Neural cell (in vitro differentiated cells): ENCODE data around the gene FOXL1. TPM values are rescaled to one million over a fixed set of nuclear protein-coding genes. Genes with fewer than 3 reads are reported as not detected.

Experiments
- H2AFZ ChIP-seq: fragments of 200-600, 300-800 bp; sonication (generic), shearing (Covaris generic); 2 replicates; pipeline ENCODE4 v1.6.0; 2014; ENCODE audit warnings: low read depth, mild to moderate bottlenecking, antibody characterized with exemption, low read length, moderate library complexity
- H3F3A ChIP-seq: fragments of 200-600 bp; shearing (Covaris generic); 2 replicates; pipeline ENCODE4 v1.6.1; 2016; ENCODE audit warnings: mild to moderate bottlenecking, moderate library complexity, mixed read lengths, antibody characterized with exemption, low read length; ENCODE audit not compliant: insufficient read depth, poor library complexity, severe bottlenecking
- H3K27ac ChIP-seq: fragments of 200-600, 300-800 bp; sonication (generic), shearing (Covaris generic); 2 replicates; pipeline ENCODE4 v1.5.1; 2014; ENCODE audit warnings: mild to moderate bottlenecking, low read length, moderate library complexity
- H3K27me3 ChIP-seq: fragments of 300-800, 200-600 bp; sonication (generic), shearing (Covaris generic); 2 replicates; pipeline ENCODE4 v1.6.0; 2014; ENCODE audit warnings: mild to moderate bottlenecking, low read depth, low read length, moderate library complexity; ENCODE audit not compliant: insufficient read depth
- H3K36me3 ChIP-seq: fragments of 300-800, 200-600 bp; sonication (generic), shearing (Covaris generic); 2 replicates; pipeline ENCODE4 v1.5.1; 2014; ENCODE audit warnings: mild to moderate bottlenecking, antibody characterized with exemption, low read length, moderate library complexity; ENCODE audit not compliant: insufficient read depth
- H3K4me2 ChIP-seq: fragments of 300-800, 200-600 bp; sonication (generic), shearing (Covaris generic); 2 replicates; pipeline ENCODE4 v1.6.0; 2014; ENCODE audit warnings: mild to moderate bottlenecking, low read length
- H3K4me3 ChIP-seq: fragments of 300-800, 200-600 bp; sonication (generic), shearing (Covaris generic); 2 replicates; pipeline ENCODE4 v1.5.1; 2014; ENCODE audit warnings: mild to moderate bottlenecking, low read length, moderate library complexity
- H3K79me2 ChIP-seq: fragments of 200-600 bp; shearing (Covaris generic); replicated peaks from 2 replicates; pipeline ENCODE4 v1.6.0; 2014; ENCODE audit warnings: mild to moderate bottlenecking, low read length, moderate library complexity; ENCODE audit not compliant: insufficient read depth
- H3K9ac ChIP-seq: fragments of 300-800, 200-600 bp; sonication (generic), shearing (Covaris generic); 2 replicates; pipeline ENCODE4 v1.6.1; 2016; ENCODE audit warnings: mild to moderate bottlenecking, low read length, mixed read lengths
- H3K9me2 ChIP-seq: fragments of 200-600 bp; shearing (Covaris generic); 2 replicates; pipeline ENCODE4 v1.6.1; 2016; ENCODE audit warnings: mild to moderate bottlenecking, low read length, mixed read lengths; ENCODE audit not compliant: insufficient read depth
- H3K9me3 ChIP-seq: fragments of 200-600, 300-800 bp; sonication (generic), shearing (Covaris generic); 2 replicates; pipeline ENCODE4 v1.6.1; 2016; ENCODE audit warnings: mild to moderate bottlenecking, mixed run types, low read length, moderate library complexity, mixed read lengths
- H4K20me1 ChIP-seq: fragments of 200-600 bp; shearing (Covaris generic); 2 replicates; pipeline ENCODE4 v1.6.1; 2016; ENCODE audit warnings: mild to moderate bottlenecking, mixed run types; ENCODE audit not compliant: insufficient read depth
- EP300 ChIP-seq: fragments of 450-650 bp; conservative IDR thresholded peaks from 2 replicates; pipeline ENCODE4 v1.6.1; 2014; ENCODE audit warnings: antibody characterized with exemption, mild to moderate bottlenecking, moderate library complexity; ENCODE audit not compliant: poor library complexity, severe bottlenecking
- EZH2 ChIP-seq: fragments of 200-600, 300-800 bp; shearing (Covaris generic), sonication (generic); IDR thresholded peaks from 2 replicates; pipeline ENCODE4 v1.6.1; 2014; ENCODE audit warnings: antibody characterized with exemption, low read length, borderline replicate concordance, mild to moderate bottlenecking; ENCODE audit not compliant: insufficient read depth, poor library complexity, severe bottlenecking
- MXI1 ChIP-seq: fragments of 450-650 bp; conservative IDR thresholded peaks from 2 replicates; pipeline ENCODE4 v1.6.1; 2014; ENCODE audit warnings: antibody characterized with exemption, mild to moderate bottlenecking; ENCODE audit not compliant: poor library complexity, severe bottlenecking
- POLR2AphosphoS5 ChIP-seq: IDR thresholded peaks from 2 replicates; pipeline ENCODE4 v1.6.1; 2012
- RAD21 ChIP-seq: fragments of 450-650 bp; conservative IDR thresholded peaks from 2 replicates; pipeline ENCODE4 v1.6.1; 2014; ENCODE audit warnings: antibody characterized with exemption, mild to moderate bottlenecking, moderate library complexity
- SMC3 ChIP-seq: fragments of 450-650 bp; conservative IDR thresholded peaks from 2 replicates; pipeline ENCODE4 v1.6.1; 2014; ENCODE audit warnings: antibody characterized with exemption, mild to moderate bottlenecking, moderate library complexity; ENCODE audit not compliant: poor library complexity
- TAF1 ChIP-seq: IDR thresholded peaks from 2 replicates; pipeline ENCODE4 v1.6.1; 2012; ENCODE audit warnings: low read depth
- polyA plus RNA-seq: library from polyadenylated mRNA; depleted of rRNA; stranded (reverse); fragments of >200 nt; gene quantifications from 2 replicates; pipeline ENCODE4 v1.2.3, GENCODE V29; 2014
- TF ChIP-seq, protein P1 (sequence below): fragments of 450-650 bp; IDR thresholded peaks from 2 replicates; pipeline ENCODE4 v1.5.1; 2014; ENCODE audit warnings: antibody characterized with exemption, mild to moderate bottlenecking, moderate library complexity; ENCODE audit not compliant: poor library complexity, severe bottlenecking
- TF ChIP-seq, protein P2 (sequence below): IDR thresholded peaks from 2 replicates; pipeline ENCODE4 v1.6.1; 2012; ENCODE audit warnings: borderline replicate concordance

The FOXL1 gene
- polyA plus RNA-seq, 1 donor from 2014 or later = 0.07 TPM

DNA sequence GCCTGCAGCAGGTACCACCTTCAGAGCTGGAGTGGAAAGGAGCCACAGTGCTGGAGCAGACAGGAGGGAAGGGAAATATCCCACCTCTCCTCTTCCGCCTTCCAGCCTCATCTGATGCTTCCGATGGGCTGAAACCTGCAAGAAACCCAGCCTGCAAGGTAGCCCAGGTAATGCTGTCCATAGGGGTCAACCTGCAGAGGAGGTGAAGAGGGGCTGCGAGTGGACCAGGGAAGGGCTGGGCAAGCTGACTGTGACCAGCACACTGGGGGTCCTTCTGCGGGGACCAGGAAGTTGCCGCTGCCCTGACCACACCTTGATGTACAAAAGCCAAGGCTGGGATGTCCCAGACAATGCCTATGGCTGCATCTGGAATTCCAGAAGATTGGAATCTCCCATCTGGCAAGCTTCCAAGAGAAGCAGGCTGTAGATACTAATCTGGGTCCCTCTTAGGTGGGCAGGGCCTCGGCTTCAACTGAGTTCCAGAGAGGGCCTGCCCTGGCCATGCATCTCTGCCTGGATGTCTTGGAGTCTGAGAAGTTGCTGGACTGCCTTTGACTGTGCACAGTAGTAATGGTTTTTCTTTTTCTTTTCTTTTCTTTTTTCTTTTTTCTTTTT lies 5.8 kb downstream of the FOXL1 start:
- Histone ChIP-seq H3K79me2 (no peaks in the 10 kb centered on the region), H2AFZ (no peak overlapping the region), H3K9ac (no peak overlapping the region), H3K9me2 (no peaks in the 10 kb centered on the region), H3K9me3 (no peaks in the 10 kb centered on the region), H3K36me3 (no peaks in the 10 kb centered on the region), H3K27me3 (peaks cover 37% of the 10 kb centered on the region), H3K4me2 (no peak overlapping the region), H4K20me1 (no peaks in the 10 kb centered on the region), H3K27ac (no peak overlapping the region), H3K4me3 (no peak overlapping the region), H3F3A (no peaks in the 10 kb centered on the region)
- TF ChIP-seq TAF1 = no peak
- no peak for TF ChIP-seq MXI1
- no peak for TF ChIP-seq EP300
- no peak for TF ChIP-seq POLR2AphosphoS5

DNA sequence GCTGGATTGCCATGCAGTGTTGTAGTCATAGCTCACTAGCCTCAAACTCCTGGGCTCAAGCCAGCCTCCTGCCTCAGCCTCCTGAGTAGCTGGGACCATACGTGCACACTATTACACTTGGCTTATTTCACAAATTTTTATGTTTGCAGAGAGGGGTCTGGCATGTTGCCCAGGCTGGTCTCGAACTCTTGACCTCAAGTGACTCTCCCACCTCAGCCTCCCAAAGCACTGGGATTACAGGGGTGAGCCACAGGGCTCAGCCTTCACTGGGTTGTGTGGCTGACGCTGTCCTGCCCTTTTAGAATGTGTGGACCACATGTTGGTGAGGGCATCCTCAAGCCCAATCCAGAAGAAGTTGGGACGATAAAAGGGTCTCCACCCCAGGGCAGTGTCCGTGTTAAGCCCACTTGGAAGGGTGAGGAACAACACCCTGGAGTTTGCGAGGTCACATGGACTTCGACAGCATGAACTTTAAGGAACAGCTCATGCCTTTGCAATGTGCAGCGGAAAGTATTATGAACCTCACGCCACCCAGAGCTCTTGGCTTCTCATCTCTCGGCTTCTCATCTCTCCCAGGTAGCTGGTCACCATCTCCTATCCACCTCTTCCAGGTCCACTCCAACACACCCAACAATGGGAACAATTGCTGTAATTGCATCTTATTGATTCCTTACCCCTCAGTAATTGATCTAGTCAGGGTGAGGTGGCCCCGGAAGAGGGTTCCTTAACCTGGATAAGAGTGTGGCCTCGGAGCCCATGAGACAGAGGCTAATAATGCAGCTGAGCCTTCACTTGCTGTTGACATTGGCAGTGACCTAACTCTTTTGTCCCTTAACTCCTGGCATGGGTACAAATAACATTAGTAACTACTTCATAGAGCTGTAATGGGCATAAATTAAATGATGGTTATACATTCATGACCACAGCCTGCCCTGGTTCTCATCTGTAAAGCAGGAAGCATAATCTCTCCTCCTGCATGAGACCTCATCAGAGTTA lies 6.7 kb downstream of the FOXL1 start:
- no peak overlapping the region for H3K4me2 ChIP-seq
- H3K79me2 ChIP-seq = no peaks in the 10 kb centered on the region
- no peaks in the 10 kb centered on the region for H3K9me3 ChIP-seq
- peaks cover 29% of the 10 kb centered on the region for H3K27me3 ChIP-seq
- H2AFZ ChIP-seq = no peak overlapping the region
- no peaks in the 10 kb centered on the region for H3K9me2 ChIP-seq
- no peak overlapping the region for H3K9ac ChIP-seq
- H3F3A ChIP-seq = no peaks in the 10 kb centered on the region
- no peaks in the 10 kb centered on the region for H3K36me3 ChIP-seq
- no peak overlapping the region for H3K27ac ChIP-seq
- H4K20me1 ChIP-seq = no peaks in the 10 kb centered on the region
- TF ChIP-seq POLR2AphosphoS5 = no peak
- no peak for TF ChIP-seq SMC3
- TF ChIP-seq, protein P1, sequence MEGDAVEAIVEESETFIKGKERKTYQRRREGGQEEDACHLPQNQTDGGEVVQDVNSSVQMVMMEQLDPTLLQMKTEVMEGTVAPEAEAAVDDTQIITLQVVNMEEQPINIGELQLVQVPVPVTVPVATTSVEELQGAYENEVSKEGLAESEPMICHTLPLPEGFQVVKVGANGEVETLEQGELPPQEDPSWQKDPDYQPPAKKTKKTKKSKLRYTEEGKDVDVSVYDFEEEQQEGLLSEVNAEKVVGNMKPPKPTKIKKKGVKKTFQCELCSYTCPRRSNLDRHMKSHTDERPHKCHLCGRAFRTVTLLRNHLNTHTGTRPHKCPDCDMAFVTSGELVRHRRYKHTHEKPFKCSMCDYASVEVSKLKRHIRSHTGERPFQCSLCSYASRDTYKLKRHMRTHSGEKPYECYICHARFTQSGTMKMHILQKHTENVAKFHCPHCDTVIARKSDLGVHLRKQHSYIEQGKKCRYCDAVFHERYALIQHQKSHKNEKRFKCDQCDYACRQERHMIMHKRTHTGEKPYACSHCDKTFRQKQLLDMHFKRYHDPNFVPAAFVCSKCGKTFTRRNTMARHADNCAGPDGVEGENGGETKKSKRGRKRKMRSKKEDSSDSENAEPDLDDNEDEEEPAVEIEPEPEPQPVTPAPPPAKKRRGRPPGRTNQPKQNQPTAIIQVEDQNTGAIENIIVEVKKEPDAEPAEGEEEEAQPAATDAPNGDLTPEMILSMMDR = no peak
- no peak for TF ChIP-seq RAD21
- no peak for TF ChIP-seq EP300
- no peak for TF ChIP-seq MXI1
- TF ChIP-seq TAF1 = no peak
- TF ChIP-seq EZH2 = no peak
- H3K4me3 ChIP-seq = no peak overlapping the region

DNA sequence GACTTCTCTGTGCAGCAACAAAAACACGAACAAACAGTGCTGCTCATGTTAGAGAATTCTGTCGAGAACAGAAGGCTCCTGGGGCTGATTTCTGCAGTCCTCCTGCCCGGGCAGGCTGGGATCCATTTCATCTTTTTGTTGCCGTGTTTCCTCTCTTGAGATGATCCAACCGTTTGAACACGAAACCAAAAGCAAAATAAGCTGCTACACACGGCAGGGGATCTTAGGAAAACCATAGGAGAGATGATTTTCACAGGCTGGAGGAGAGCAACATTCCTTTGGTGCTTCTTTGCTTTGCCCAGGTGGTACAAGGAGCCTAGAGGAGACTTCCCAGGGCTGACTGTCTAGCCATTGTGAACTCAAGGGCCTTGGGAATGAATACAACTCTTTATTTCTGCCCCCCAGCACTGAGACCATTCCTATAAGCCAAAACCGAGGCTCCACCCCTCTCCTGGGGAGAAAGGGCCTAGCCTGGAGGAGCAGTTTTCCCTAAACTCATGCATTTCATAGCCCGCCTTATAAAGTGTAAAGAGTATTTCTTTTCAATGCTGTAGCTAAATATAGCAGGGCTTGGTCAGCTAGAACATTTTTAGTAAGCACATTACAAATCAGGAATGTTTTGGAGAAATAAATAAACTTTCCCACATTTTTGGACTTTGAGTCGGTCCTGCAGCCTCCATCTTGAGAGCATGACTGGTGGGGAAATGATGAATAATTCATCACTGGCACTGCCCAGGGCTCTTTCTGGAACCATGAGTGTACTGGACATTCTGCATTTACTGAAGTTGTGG lies 7.7 kb downstream of the FOXL1 start:
- H2AFZ ChIP-seq = no peak overlapping the region
- no peak overlapping the region for H3K4me2 ChIP-seq
- no peak overlapping the region for H3K9ac ChIP-seq
- TF ChIP-seq EP300 (no peak), SMC3 (no peak), RAD21 (no peak), MXI1 (no peak), EZH2 (no peak), POLR2AphosphoS5 (no peak), TAF1 (no peak)
- TF ChIP-seq, protein P1 = no peak
- TF ChIP-seq, protein P2, sequence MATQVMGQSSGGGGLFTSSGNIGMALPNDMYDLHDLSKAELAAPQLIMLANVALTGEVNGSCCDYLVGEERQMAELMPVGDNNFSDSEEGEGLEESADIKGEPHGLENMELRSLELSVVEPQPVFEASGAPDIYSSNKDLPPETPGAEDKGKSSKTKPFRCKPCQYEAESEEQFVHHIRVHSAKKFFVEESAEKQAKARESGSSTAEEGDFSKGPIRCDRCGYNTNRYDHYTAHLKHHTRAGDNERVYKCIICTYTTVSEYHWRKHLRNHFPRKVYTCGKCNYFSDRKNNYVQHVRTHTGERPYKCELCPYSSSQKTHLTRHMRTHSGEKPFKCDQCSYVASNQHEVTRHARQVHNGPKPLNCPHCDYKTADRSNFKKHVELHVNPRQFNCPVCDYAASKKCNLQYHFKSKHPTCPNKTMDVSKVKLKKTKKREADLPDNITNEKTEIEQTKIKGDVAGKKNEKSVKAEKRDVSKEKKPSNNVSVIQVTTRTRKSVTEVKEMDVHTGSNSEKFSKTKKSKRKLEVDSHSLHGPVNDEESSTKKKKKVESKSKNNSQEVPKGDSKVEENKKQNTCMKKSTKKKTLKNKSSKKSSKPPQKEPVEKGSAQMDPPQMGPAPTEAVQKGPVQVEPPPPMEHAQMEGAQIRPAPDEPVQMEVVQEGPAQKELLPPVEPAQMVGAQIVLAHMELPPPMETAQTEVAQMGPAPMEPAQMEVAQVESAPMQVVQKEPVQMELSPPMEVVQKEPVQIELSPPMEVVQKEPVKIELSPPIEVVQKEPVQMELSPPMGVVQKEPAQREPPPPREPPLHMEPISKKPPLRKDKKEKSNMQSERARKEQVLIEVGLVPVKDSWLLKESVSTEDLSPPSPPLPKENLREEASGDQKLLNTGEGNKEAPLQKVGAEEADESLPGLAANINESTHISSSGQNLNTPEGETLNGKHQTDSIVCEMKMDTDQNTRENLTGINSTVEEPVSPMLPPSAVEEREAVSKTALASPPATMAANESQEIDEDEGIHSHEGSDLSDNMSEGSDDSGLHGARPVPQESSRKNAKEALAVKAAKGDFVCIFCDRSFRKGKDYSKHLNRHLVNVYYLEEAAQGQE = no peak
- H3K4me3 ChIP-seq = no peak overlapping the region
- H3K27me3 ChIP-seq = peaks cover 19% of the 10 kb centered on the region
- H3K9me3 ChIP-seq = no peaks in the 10 kb centered on the region
- H3K27ac ChIP-seq = no peak overlapping the region
- H3K79me2 ChIP-seq = no peaks in the 10 kb centered on the region
- H4K20me1 ChIP-seq = no peaks in the 10 kb centered on the region
- no peaks in the 10 kb centered on the region for H3F3A ChIP-seq
- no peaks in the 10 kb centered on the region for H3K9me2 ChIP-seq
- H3K36me3 ChIP-seq = no peaks in the 10 kb centered on the region
